Occipital lobe (tissue), 2 donors: ENCODE data around the gene MFAP4. TPM values are rescaled to one million over a fixed set of nuclear protein-coding genes. Genes with fewer than 3 reads are reported as not detected.

Experiments
- DNase-seq: peaks from one replicate; lab custom pipeline; 2025; lab: John Stamatoyannopoulos, UW
- total RNA-seq: library from RNA; depleted of rRNA; stranded (reverse); fragments of >200 nt; gene quantifications from one replicate; pipeline ENCODE4 v1.2.3, GENCODE V29; 2014

Gene MFAP4
- total RNA-seq, result 0.47 TPM

GRCh38 chr17:19386974-19387920 lies at the start of gene MFAP4:
Gene MFAP4 (minus strand): TSS chr17:19387190. CDS start chr17:19387155, 35 bp downstream.
- no peak for DNase-seq

- no peak for DNase-seq
Measured at GRCh38 chr17:19433727-19434340, 46.8 kb upstream of the MFAP4 start.

GRCh38 chr17:19433255-19433654 lies 46.3 kb upstream of the MFAP4 start:
- no peak for DNase-seq

GRCh38 chr17:19431691-19432090 lies 44.7 kb upstream of the MFAP4 start:
- no peak for DNase-seq

- no peak for DNase-seq
Measured at GRCh38 chr17:19426631-19427030, 39.6 kb upstream of the MFAP4 start.

GRCh38 chr17:19424934-19425868 lies 38.2 kb upstream of the MFAP4 start:
- no peak for DNase-seq

- DNase-seq, result no peak
Measured at GRCh38 chr17:19421926-19422325, 34.9 kb upstream of the MFAP4 start.

- DNase-seq, result no peak
Measured at GRCh38 chr17:19421219-19421618, 34.2 kb upstream of the MFAP4 start.

- no peak for DNase-seq
Measured at GRCh38 chr17:19418251-19418992, 31.4 kb upstream of the MFAP4 start.

GRCh38 chr17:19417611-19418010 lies 30.6 kb upstream of the MFAP4 start:
- no peak for DNase-seq

GRCh38 chr17:19415806-19416775 lies 29.1 kb upstream of the MFAP4 start:
- DNase-seq, result no peak

- DNase-seq, result no peak
Measured at GRCh38 chr17:19415311-19415710, 28.3 kb upstream of the MFAP4 start.

GRCh38 chr17:19414396-19415280 lies 27.6 kb upstream of the MFAP4 start:
- DNase-seq, result no peak

GRCh38 chr17:19413761-19414160 lies 26.8 kb upstream of the MFAP4 start:
- DNase-seq, result no peak

GRCh38 chr17:19412984-19413383 lies 26.0 kb upstream of the MFAP4 start:
- no peak for DNase-seq

GRCh38 chr17:19412510-19412909 lies 25.5 kb upstream of the MFAP4 start:
- DNase-seq, result no peak

- DNase-seq, result peak; percentile 48
Measured at GRCh38 chr17:19411631-19412030, 24.6 kb upstream of the MFAP4 start.

- DNase-seq, result peak; percentile 84
Measured at GRCh38 chr17:19410875-19411620, 24.1 kb upstream of the MFAP4 start, which contains the start of gene RNF112. Gene RNF112 (plus strand): TSS chr17:19411232. CDS start chr17:19411409, 177 bp downstream.
